ENCODE results near the gene HS3ST4.
A peak's percentile ranks its signal among the peaks of the same experiment; 100 is the strongest.
"Not testable (repeated sequence)": the region's sequence is repeated elsewhere in the genome, so short reads cannot be mapped to it uniquely, and the experiment has no call there.

The HS3ST4 gene

GRCh38 chr16:26015776-26016175 lies 324.0 kb downstream of the HS3ST4 start:
- no peak for DNase-seq

GRCh38 chr16:26016989-26017388 lies 325.2 kb downstream of the HS3ST4 start:
- DNase-seq: no peak

- DNase-seq: peak; percentile 85
Measured at GRCh38 chr16:26019381-26020242, 327.9 kb downstream of the HS3ST4 start.

GRCh38 chr16:26026709-26027450 lies 335.1 kb downstream of the HS3ST4 start:
- DNase-seq: no peak

- DNase-seq: no peak
Measured at GRCh38 chr16:26031286-26031685, 339.5 kb downstream of the HS3ST4 start.

- not testable (repeated sequence) for DNase-seq
Measured at GRCh38 chr16:26032661-26033060, 340.9 kb downstream of the HS3ST4 start.

- DNase-seq: no peak
Measured at GRCh38 chr16:26041952-26042668, 350.4 kb downstream of the HS3ST4 start.

GRCh38 chr16:26050472-26050871 lies 358.7 kb downstream of the HS3ST4 start:
- no peak for DNase-seq

GRCh38 chr16:26051063-26051462 lies 359.3 kb downstream of the HS3ST4 start:
- no peak for DNase-seq

GRCh38 chr16:26053889-26054288 lies 362.1 kb downstream of the HS3ST4 start:
- DNase-seq: no peak

- no peak for DNase-seq
Measured at GRCh38 chr16:26058326-26058725, 366.6 kb downstream of the HS3ST4 start.

GRCh38 chr16:26070302-26071100 lies 378.7 kb downstream of the HS3ST4 start:
- DNase-seq: no peak

- no peak for DNase-seq
Measured at GRCh38 chr16:26071101-26071866, 379.5 kb downstream of the HS3ST4 start.

GRCh38 chr16:26078716-26079355 lies 387.1 kb downstream of the HS3ST4 start:
- peak; percentile 72 for DNase-seq

GRCh38 chr16:26087091-26087490 lies 395.3 kb downstream of the HS3ST4 start:
- no peak for DNase-seq

GRCh38 chr16:26091511-26091910 lies 399.8 kb downstream of the HS3ST4 start:
- DNase-seq: no peak

- not testable (repeated sequence) for DNase-seq
Measured at GRCh38 chr16:26098206-26098605, 406.4 kb downstream of the HS3ST4 start.

GRCh38 chr16:26102369-26102768 lies 410.6 kb downstream of the HS3ST4 start:
- DNase-seq: no peak

GRCh38 chr16:26108836-26109505 lies 417.2 kb downstream of the HS3ST4 start:
- no peak for DNase-seq

- peak; percentile 45 for DNase-seq
Measured at GRCh38 chr16:26111900-26112299, 420.1 kb downstream of the HS3ST4 start.

GRCh38 chr16:26118575-26118974 lies 426.8 kb downstream of the HS3ST4 start:
- no peak for DNase-seq

Data from NCI-H82 (cell line).